ENCODE measurements around the gene ZFX.
"Not testable (repeated sequence)": the region's sequence is repeated elsewhere in the genome, so short reads cannot be mapped to it uniquely, and the experiment has no call there.

ZFX gene

GRCh38 chrX:24146283-24146949, 3.1 kb upstream of the ZFX start:
- peak overlapping the region; percentile 51 for H3K4me3 Mint-ChIP-seq
- ATAC-seq (ENCODE audit: low read depth), result no peak
- DNase-seq (ENCODE audit: low spot score in 2 of 2), result no peak
- H3K27me3 Mint-ChIP-seq, result no peaks in the 10 kb centered on the region
- peaks cover 9% of the 10 kb centered on the region for H3K4me1 Mint-ChIP-seq
- no peaks in the 10 kb centered on the region for H3K36me3 Mint-ChIP-seq
- H3K27ac Mint-ChIP-seq, result no peak overlapping the region
- no peaks in the 10 kb centered on the region for H3K9me3 Mint-ChIP-seq

- DNase-seq (ENCODE audit: low spot score in 2 of 2) (no peak), ATAC-seq (ENCODE audit: low read depth) (no peak)
- peaks cover 9% of the 10 kb centered on the region for H3K4me1 Mint-ChIP-seq
- H3K4me3 Mint-ChIP-seq, result no peak overlapping the region
- H3K9me3 Mint-ChIP-seq, result no peaks in the 10 kb centered on the region
- no peaks in the 10 kb centered on the region for H3K27me3 Mint-ChIP-seq
- H3K36me3 Mint-ChIP-seq, result no peaks in the 10 kb centered on the region
- H3K27ac Mint-ChIP-seq, result no peak overlapping the region
These were observed 2.4 kb upstream of the ZFX start for GRCh38 chrX:24147165-24147564.

GRCh38 chrX:24148121-24148520, 1.4 kb upstream of the ZFX start:
- no peak for DNase-seq (ENCODE audit: low spot score in 2 of 2)
- H3K4me1 Mint-ChIP-seq, result peaks cover 16% of the 10 kb centered on the region
- peak overlapping the region; percentile 92 for H3K27ac Mint-ChIP-seq
- peaks cover 5% of the 10 kb centered on the region for H3K36me3 Mint-ChIP-seq
- no peaks in the 10 kb centered on the region for H3K9me3 Mint-ChIP-seq
- ATAC-seq (ENCODE audit: low read depth), result no peak
- H3K27me3 Mint-ChIP-seq, result no peaks in the 10 kb centered on the region
- H3K4me3 Mint-ChIP-seq, result peak overlapping the region; percentile 14

- H3K4me3 Mint-ChIP-seq, result peak overlapping the region; percentile 76
- no peaks in the 10 kb centered on the region for H3K9me3 Mint-ChIP-seq
- peak overlapping the region; percentile 92 for H3K27ac Mint-ChIP-seq
- ATAC-seq (ENCODE audit: low read depth), result peak; percentile 4
- peaks cover 6% of the 10 kb centered on the region for H3K36me3 Mint-ChIP-seq
- no peaks in the 10 kb centered on the region for H3K27me3 Mint-ChIP-seq
- no peak for DNase-seq (ENCODE audit: low spot score in 2 of 2)
- H3K4me1 Mint-ChIP-seq, result peaks cover 19% of the 10 kb centered on the region
These were observed 786 bp upstream of the ZFX start for GRCh38 chrX:24148535-24149350.

GRCh38 chrX:24150051-24150790, 692 bp downstream of the ZFX start:
- DNase-seq (ENCODE audit: low spot score in 2 of 2) (peak; percentile 70 to 81), ATAC-seq (ENCODE audit: low read depth) (peak; percentile 74)
- H3K36me3 Mint-ChIP-seq, result peaks cover 8% of the 10 kb centered on the region
- peaks cover 21% of the 10 kb centered on the region for H3K4me1 Mint-ChIP-seq
- no peaks in the 10 kb centered on the region for H3K9me3 Mint-ChIP-seq
- H3K27me3 Mint-ChIP-seq, result no peaks in the 10 kb centered on the region
- H3K27ac Mint-ChIP-seq, result peak overlapping the region; percentile 86
- H3K4me3 Mint-ChIP-seq, result peak overlapping the region; percentile 86

GRCh38 chrX:24150898-24151297, 1.4 kb downstream of the ZFX start:
- no peaks in the 10 kb centered on the region for H3K9me3 Mint-ChIP-seq
- no peak for DNase-seq (ENCODE audit: low spot score in 2 of 2)
- H3K4me1 Mint-ChIP-seq, result peaks cover 25% of the 10 kb centered on the region
- H3K27ac Mint-ChIP-seq, result peak overlapping the region; percentile 86
- ATAC-seq (ENCODE audit: low read depth), result no peak
- H3K4me3 Mint-ChIP-seq, result peak overlapping the region; percentile 86
- H3K36me3 Mint-ChIP-seq, result peaks cover 10% of the 10 kb centered on the region
- H3K27me3 Mint-ChIP-seq, result no peaks in the 10 kb centered on the region

GRCh38 chrX:24151513-24151912, 2.0 kb downstream of the ZFX start:
- H3K9me3 Mint-ChIP-seq, result no peaks in the 10 kb centered on the region
- H3K27me3 Mint-ChIP-seq, result no peaks in the 10 kb centered on the region
- DNase-seq (ENCODE audit: low spot score in 2 of 2) (no peak), ATAC-seq (ENCODE audit: low read depth) (no peak)
- peaks cover 31% of the 10 kb centered on the region for H3K4me1 Mint-ChIP-seq
- peak overlapping the region; percentile 86 for H3K27ac Mint-ChIP-seq
- H3K36me3 Mint-ChIP-seq, result peaks cover 13% of the 10 kb centered on the region
- peak overlapping the region; percentile 86 for H3K4me3 Mint-ChIP-seq

- peak overlapping the region; percentile 82 for H3K27ac Mint-ChIP-seq
- H3K27me3 Mint-ChIP-seq, result no peaks in the 10 kb centered on the region
- H3K4me3 Mint-ChIP-seq, result peak overlapping the region; percentile 82
- peaks cover 18% of the 10 kb centered on the region for H3K36me3 Mint-ChIP-seq
- H3K9me3 Mint-ChIP-seq, result no peaks in the 10 kb centered on the region
- peaks cover 35% of the 10 kb centered on the region for H3K4me1 Mint-ChIP-seq
- DNase-seq (ENCODE audit: low spot score in 2 of 2), result no peak
- no peak for ATAC-seq (ENCODE audit: low read depth)
These were observed 3.8 kb downstream of the ZFX start for GRCh38 chrX:24153178-24153795.

GRCh38 chrX:24153796-24154189, 4.3 kb downstream of the ZFX start:
- peaks cover 36% of the 10 kb centered on the region for H3K4me1 Mint-ChIP-seq
- DNase-seq (ENCODE audit: low spot score in 2 of 2) (no peak), ATAC-seq (ENCODE audit: low read depth) (no peak)
- H3K27ac Mint-ChIP-seq, result peak overlapping the region; percentile 82
- peak overlapping the region; percentile 82 for H3K4me3 Mint-ChIP-seq
- H3K9me3 Mint-ChIP-seq, result no peaks in the 10 kb centered on the region
- H3K27me3 Mint-ChIP-seq, result no peaks in the 10 kb centered on the region
- H3K36me3 Mint-ChIP-seq, result peaks cover 19% of the 10 kb centered on the region

GRCh38 chrX:24154490-24155034, 5.0 kb downstream of the ZFX start:
- H3K36me3 Mint-ChIP-seq, result peaks cover 19% of the 10 kb centered on the region
- peaks cover 37% of the 10 kb centered on the region for H3K4me1 Mint-ChIP-seq
- ATAC-seq (ENCODE audit: low read depth) (no peak), DNase-seq (ENCODE audit: low spot score in 2 of 2) (no peak)
- no peaks in the 10 kb centered on the region for H3K9me3 Mint-ChIP-seq
- H3K27ac Mint-ChIP-seq, result no peak overlapping the region
- H3K27me3 Mint-ChIP-seq, result no peaks in the 10 kb centered on the region
- H3K4me3 Mint-ChIP-seq, result no peak overlapping the region

- peaks cover 38% of the 10 kb centered on the region for H3K4me1 Mint-ChIP-seq
- DNase-seq (ENCODE audit: low spot score in 2 of 2); H3K4me3 Mint-ChIP-seq; H3K9me3 Mint-ChIP-seq; H3K27me3 Mint-ChIP-seq; ATAC-seq (ENCODE audit: low read depth): not testable (repeated sequence)
- peaks cover 19% of the 10 kb centered on the region for H3K36me3 Mint-ChIP-seq
- H3K27ac Mint-ChIP-seq, result peak overlapping the region; percentile 31
These were observed 6.2 kb downstream of the ZFX start for GRCh38 chrX:24155747-24156146.

GRCh38 chrX:24156177-24156576, 6.6 kb downstream of the ZFX start:
- Mint-ChIP-seq H3K4me3 (peak overlapping the region; percentile 29), H3K27ac (peak overlapping the region; percentile 31)

GRCh38 chrX:24158881-24159280, 9.4 kb downstream of the ZFX start:
- ATAC-seq (ENCODE audit: low read depth) (no peak), DNase-seq (ENCODE audit: low spot score in 2 of 2) (no peak)
- H3K4me3 Mint-ChIP-seq, result no peak overlapping the region
- H3K27ac Mint-ChIP-seq, result no peak overlapping the region
- H3K4me1 Mint-ChIP-seq, result peaks cover 27% of the 10 kb centered on the region
- no peaks in the 10 kb centered on the region for H3K9me3 Mint-ChIP-seq
- H3K27me3 Mint-ChIP-seq, result no peaks in the 10 kb centered on the region
- peaks cover 16% of the 10 kb centered on the region for H3K36me3 Mint-ChIP-seq

More at GRCh38 chrX:24156177-24156576, 6.6 kb downstream of the ZFX start:
- no peaks in the 10 kb centered on the region for H3K27me3 Mint-ChIP-seq
- peaks cover 35% of the 10 kb centered on the region for H3K4me1 Mint-ChIP-seq
- ATAC-seq (ENCODE audit: low read depth) (no peak), DNase-seq (ENCODE audit: low spot score in 2 of 2) (no peak)
- peaks cover 19% of the 10 kb centered on the region for H3K36me3 Mint-ChIP-seq
- H3K9me3 Mint-ChIP-seq, result no peaks in the 10 kb centered on the region
